ENCODE data around the gene KRT35.

GRCh38 chr17:41449008-41449407 is 31.9 kb downstream of the KRT35 start:
- TF ChIP-seq POLR2A (IDR thresholded peaks at IDR 0.05) = no peak
- no peak for TF ChIP-seq CTCF (IDR thresholded peaks at IDR 0.05)
